SHP77 treated with DMSO at 0.1 percent for 48 hours (cell line): ENCODE measurements around the gene ZNF526.
"Not testable (repeated sequence)": the region's sequence is repeated elsewhere in the genome, so short reads cannot be mapped to it uniquely, and the experiment has no call there.

ENCODE experiments used
- DNase-seq: peaks from one replicate; lab custom pipeline; 2025; lab: John Stamatoyannopoulos, UW

ZNF526 gene

DNA sequence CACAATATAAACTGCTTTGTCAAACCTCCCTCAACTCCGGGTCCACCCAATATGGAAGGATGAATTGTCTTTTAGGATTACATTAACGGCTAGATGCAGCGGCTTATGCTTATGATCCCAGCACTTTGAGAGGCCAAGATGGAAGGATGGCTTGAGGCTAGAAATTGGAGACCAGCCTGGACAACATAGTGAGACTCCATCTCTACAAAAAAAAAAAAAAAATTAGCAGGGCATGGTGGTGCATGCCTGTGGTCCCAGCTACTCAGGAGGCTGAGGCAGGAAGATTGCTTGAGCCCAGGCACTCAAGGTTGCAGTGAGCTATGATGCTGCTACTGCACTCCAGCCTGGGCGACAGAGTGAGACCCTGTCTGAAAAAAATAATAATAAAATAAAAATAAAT is 46.0 kb downstream of the ZNF526 start:
- DNase-seq = not testable (repeated sequence)

DNA sequence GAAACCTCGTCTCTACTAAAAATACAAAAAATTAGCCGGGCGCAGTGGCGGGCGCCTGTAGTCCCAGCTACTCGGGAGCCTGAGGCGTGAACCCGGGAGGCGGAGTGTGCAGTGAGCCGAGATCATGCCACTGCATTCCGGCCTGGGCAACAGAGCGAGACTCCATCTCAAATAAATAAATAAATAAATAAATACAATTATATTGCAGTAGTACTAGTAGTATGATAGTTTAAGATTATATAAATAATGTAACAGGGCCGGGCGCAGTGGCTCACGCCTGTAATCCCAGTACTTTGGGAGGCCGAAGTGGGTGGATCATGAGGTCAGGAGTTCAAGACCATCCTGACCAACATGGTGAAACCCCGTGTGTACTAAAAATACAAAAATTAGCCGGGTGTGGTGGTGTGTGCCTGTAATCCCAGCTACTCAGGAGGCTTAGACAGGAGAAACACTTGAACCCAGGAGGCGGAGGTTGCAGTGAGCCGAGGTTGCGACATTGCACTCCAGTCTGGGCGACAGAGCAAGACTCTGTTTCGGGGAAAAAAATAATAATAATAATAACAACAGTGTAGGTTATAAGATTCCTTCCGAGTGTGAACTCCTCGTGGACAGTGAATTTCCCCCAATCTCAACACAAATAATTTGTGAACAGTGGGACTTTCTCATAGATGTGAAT is 47.0 kb downstream of the ZNF526 start:
- DNase-seq = not testable (repeated sequence)

DNA sequence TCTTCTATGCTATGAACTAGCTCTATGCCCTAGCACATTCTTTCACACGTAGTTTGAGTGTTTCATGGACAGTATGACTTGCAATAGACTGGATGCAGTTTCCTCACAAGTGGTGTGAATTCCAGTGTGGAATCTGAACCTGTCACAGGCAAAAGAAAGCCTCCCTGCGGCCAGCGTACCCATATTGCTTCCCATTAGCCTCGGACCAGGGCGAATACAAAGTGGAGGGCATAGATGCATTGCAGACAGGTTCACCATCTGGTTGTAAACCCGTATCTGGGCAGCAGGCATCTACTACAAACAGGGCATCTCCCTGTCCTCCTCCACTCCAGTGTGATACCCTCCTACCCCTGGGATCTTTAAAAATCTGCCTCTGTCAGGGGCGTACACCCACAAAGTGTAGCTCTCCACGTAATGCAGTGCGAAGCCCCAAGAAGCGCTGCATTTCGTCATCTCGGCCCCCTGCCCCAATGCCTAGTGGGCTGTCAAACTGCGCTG is 47.6 kb downstream of the ZNF526 start:
- DNase-seq = no peak

DNA sequence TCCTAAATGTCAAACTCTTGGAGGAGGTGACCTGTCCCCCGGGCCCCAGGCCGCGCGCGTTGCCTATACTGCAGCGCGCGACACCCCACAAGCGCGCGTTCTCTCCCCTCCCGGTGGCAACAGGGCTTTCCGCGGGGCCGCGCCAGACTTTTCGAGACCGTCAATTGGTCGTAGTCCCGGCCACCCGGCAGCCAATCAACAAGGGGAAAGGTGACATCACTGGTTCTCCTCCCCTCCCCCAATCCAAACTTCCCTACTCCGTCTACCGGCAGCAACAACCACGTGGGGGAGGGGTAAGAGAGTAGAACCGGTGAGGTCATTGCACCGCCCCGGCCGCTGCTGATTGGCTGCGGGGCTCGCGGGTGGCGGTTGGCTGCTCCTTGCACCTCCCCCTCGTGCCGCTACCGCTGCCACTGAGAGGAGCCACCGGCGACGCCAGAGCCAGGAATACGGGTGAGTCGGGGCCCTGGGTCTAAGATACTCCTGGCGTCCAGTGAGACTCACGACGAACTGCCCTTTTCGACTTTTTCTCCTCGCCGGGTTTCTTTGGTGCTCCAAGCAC is 48.1 kb downstream of the ZNF526 start:
- DNase-seq = peak; percentile 98

DNA sequence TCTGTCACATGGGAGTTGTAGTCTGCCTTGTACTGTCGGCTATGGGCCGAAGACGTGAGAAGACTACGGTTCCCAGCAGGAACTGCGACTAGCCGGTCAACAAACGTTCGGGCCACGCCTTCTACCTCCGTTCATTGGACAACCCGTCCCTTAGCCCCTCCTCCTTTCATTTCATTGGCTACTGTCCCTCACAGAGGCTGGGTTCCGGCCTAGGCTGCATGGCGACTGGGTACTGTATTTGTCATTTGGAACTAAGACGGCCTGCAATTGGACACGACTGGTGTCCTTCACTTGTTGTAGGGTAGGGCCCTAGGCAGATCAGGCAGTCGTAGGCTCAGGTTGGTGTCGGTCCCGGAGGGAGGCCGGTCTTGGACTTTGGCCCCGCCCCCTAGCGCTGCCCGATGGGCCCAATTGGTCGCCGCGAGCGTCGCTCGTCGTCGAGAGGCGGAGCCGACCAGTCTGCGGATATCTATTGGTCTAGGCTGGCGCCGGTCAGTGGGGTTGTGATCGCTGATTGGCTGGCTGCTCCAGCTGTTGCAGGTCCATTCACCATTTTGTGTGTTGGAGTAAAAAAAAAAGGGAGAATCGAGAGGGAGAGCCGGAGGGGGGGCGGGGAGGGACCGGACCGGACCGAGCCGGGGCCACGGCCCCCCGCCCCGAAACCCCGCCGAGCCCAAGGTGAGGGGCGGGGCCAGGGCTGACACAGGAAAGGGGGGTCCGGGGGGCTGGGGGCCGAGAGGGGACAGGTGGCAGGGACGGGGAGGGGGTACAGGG is 48.8 kb downstream of the ZNF526 start, which contains the start of gene CIC:
Gene CIC, plus strand, starts transcription at position 549 of the 774 bp plus-strand sequence. CDS start 2,532 bp downstream, outside the sequence.
- DNase-seq = peak; percentile 99

DNA sequence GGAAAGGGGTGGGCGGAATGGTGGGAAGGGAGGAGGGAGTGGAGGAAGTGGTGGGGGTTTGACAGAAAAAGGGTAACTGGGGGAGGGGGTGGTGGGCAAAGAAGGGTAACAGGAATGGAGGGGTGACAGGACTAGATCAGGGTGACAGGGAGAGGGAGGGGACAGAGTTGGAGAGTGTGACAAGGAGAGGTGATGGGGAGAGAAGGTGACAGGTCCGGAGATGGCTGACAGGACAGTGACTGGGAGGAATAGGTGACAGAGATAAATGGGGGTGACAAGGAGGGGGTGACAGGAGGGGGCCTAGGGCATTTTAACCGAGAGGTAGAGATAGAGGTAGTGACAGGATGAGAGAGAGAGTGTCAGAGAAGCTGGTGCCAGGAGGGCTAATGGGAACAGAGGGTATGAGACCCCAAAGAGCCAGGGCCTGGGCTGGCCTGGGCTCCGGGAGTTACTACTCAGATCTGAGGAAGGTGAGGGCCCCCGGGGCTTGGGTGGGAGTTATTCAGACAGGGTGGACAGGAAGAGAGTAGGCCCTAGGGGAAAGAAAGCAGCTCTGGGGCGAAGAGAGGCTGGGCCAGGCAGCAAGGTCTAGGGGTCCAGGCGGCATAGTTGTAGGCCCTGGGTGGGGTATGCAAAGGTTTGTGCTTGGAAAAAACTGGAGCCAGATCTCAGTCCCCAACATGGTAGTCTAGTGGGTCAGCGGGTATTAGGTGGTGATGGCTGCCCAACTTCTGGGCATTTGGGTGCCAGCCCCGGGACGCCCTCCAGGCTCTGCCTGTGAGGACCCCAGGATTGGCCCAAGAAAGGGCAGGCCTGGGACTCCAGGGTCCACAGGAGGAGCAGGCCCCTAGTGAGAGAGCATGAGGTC is 49.6 kb downstream of the ZNF526 start:
- no peak for DNase-seq

DNA sequence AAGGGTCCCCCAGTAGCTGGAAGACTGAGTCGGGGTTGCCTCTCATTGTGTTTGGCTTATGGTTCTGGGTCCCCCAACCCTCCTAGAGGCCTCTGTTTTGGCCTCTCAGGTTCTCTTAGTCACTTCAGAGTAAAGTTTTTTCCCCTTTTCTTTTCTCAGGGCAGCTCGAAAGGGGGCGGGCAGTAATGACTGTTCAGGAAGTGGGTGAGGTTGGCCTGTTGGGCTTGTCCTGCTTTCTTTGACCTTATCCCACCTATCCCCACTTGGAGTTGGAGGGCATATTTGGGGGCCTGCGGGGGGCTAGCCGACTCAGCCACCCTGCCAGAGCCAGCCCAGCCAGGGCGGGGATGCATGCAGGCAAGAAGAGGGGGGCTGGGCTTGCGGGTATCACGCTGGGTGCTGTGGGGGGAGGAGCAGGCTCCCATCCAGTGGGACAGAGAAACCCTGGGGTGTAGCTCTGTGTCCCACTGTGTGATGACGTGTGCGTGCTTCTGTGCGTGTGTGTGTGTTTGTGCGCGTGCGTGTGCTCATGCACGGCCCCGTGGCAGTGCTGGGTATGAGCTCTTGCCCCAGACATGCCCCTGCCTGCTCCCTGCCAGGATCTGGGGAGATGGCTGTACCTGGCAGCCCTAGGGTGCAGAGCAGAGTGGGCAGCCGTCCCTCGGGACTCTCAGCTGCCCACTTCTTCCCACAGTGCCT is 50.4 kb downstream of the ZNF526 start:
- DNase-seq = no peak

DNA sequence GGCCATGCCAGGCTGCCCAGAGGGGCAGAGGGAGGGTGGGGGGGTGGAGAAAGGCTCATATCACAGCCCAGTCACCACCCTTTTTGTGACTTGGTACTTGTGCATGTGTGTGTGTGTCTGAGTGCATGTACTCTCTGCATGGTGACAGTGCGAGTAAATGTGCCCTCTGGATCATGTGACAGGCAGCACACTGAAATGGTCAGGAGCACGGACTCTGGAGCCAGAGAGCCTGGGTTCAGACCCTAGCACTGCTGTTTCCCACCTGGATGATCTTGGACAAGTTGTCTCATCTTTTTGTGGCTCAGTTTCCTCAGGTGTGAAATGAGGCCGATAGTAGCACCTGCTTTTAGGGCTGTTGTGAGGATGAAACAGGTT is 50.9 kb downstream of the ZNF526 start:
- no peak for DNase-seq

DNA sequence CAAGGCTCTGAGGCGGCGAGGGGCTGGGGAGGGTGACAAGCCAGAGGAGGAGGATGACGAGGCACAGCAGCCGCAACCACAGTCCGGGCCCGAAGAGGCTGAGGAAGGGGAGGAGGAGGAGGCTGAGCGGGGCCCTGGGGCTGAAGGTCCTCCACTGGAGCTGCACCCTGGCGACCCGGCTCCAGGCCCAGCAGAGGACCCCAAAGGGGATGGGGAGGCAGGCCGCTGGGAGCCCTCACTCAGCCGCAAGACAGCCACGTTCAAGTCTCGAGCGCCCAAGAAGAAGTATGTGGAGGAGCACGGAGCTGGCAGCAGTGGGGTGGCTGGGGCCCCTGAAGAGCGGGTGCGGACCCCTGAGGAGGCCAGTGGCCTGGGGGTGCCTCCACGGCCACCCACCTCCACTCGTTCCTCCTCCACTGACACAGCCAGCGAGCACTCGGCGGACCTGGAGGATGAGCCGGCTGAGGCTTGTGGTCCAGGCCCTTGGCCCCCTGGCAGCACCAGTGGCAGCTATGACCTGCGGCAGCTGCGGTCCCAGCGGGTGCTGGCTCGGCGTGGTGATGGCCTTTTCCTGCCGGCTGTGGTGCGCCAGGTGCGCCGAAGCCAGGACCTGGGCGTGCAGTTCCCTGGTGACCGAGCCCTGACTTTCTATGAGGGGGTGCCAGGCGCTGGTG is 51.9 kb downstream of the ZNF526 start:
- no peak for DNase-seq

DNA sequence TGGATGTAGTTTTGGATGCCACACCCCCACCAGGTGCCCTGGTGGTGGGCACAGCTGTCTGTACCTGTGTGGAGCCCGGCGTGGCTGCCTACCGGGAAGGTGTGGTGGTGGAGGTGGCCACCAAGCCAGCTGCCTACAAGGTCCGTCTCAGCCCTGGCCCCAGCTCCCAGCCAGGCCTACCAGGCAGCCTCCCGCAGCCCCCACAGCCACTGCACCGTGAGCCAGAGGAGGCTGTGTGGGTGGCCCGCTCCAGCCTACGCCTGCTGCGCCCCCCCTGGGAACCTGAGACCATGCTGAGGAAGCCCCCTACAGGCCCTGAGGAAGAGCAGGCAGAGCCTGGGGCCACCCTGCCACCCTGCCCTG is 52.4 kb downstream of the ZNF526 start:
- DNase-seq = no peak

DNA sequence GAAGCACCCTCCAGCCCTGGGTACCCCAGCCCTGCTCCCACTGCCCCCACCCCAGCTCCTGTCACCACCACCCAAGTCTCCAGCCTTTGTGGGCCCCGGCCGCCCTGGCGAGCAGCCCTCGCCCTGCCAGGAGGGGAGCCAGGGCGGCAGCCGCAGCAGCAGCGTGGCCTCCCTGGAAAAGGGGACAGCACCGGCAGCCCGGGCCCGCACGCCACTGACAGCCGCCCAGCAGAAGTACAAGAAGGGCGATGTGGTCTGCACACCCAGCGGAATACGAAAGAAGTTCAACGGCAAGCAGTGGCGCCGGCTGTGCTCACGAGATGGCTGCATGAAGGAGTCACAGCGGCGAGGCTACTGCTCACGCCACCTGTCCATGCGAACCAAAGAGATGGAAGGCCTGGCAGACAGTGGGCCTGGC is 52.9 kb downstream of the ZNF526 start:
- no peak for DNase-seq

DNA sequence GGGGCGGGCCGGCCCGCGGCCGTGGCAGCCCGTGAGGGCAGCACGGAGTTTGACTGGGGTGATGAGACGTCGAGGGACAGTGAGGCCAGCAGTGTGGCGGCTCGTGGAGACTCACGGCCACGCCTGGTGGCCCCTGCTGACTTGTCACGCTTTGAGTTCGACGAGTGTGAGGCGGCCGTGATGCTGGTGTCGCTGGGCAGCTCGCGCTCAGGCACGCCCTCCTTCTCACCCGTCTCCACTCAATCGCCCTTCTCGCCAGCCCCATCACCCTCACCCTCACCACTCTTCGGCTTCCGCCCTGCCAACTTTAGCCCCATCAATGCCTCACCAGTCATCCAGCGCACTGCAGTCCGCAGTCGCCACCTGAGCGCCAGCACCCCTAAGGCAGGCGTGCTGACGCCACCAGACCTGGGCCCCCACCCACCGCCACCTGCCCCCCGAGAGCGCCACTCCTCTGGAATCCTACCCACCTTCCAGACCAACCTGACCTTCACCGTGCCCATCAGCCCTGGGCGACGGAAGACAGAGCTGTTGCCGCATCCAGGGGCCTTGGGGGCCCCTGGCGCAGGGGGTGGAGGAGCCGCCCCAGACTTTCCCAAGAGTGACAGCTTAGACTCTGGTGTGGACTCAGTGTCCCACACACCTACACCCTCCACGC is 53.4 kb downstream of the ZNF526 start:
- DNase-seq = no peak

DNA sequence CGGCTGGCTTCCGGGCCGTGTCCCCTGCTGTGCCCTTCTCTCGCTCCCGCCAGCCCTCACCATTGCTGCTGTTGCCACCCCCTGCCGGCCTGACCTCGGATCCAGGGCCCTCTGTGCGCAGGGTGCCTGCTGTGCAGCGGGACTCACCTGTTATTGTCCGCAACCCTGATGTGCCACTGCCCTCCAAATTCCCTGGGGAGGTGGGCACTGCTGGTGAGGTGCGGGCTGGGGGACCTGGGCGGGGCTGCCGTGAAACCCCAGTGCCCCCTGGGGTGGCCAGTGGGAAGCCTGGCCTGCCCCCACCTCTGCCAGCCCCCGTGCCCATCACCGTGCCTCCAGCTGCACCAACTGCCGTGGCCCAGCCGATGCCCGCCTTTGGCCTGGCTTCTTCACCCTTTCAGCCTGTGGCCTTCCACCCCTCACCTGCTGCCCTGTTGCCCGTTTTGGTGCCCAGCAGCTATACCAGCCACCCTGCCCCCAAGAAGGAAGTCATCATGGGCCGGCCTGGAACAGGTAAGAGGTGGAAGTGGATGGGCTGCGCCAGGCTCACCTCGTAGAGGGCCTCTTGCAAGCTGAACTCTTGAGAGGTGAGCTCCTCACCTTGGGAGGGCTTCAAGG is 54.1 kb downstream of the ZNF526 start:
- no peak for DNase-seq

DNA sequence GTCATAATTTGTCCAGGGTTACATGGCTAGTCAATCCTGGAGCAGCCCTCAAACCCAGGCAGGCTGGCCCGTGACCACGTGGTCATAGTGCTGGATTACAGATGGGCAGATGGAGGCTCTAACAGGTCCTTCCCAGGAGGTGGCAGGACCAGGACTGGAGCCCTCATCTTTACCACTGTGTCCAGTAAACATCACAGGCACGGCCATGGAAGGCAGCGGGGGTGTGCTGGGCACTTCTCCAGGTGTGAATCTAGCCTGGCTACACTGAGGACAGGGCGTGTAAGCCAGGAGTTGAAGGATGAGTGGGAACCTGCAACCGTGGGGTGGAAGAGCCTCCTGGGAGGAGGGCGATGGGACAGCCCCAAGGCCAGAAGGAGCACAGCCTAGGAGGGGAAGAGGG is 55.0 kb downstream of the ZNF526 start:
- DNase-seq = no peak

DNA sequence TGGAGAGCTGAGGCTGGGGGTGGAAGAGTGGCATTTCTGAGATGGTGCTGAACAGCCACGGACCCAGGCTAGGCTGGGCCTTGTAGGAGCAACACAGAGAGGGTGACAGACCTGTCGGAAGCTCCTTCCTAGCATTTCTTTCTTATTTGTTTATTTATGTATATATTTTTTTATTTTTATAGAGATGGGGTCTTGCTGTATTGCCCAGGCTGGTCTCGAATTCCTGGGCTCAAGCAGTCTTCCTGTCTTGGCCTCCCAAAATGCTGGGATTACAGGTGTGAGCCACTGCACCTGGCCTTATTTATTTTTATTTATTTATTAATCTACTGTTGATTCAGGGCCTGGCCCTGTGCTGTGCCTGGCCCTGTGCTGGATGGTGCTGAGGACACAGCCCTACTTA is 55.4 kb downstream of the ZNF526 start:
- no peak for DNase-seq

DNA sequence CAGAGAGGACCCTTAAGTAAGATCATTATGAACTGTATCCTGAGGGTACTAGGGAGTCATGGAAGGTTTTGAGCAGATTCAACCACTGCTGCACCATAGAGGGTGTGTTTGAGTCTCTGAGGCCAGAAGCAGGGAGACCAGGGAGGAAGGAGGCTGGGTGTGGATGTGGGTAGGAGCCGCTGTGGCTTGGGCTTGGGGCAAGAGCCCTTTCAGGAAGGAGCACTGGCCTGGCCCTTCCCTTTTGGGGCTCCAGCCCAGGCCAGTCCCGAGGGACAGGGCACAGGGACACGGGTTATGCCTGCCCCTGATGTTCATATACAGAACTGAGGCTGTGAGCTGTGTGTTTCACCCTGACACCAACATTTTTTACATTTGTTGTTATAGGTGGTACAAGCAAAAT is 56.2 kb downstream of the ZNF526 start:
- DNase-seq = no peak

DNA sequence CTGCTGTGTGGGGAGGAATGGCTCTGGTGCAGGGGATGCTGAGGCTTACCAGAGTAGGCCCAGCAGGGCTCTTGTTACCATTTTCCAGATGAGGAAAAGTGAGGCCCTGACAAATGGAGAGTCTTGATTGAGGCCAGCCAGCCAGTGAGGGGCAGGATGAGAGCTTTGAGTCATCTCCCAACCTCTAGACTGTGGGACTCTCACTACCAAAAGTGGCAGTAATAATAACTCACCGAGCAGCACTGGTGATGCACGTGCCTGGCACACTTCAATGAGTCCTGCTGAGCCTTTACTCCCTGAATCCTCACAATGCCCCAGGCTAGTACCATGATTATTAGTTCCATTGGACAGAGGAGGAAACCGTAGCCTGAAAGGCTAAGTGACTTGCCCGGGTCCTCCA is 56.7 kb downstream of the ZNF526 start:
- no peak for DNase-seq
